DOHH2 (cell line): ENCODE data around the gene MAP3K5.

ENCODE experiments used
- EZH2phosphoT487 ChIP-seq: fragments of 200-600 bp; sonication (generic); IDR thresholded peaks from 2 replicates; pipeline ENCODE4 v1.6.1; 2017; ENCODE audit warnings: borderline replicate concordance, mild to moderate bottlenecking, antibody characterized with exemption, low read length, moderate library complexity, mixed read lengths
- TF ChIP-seq, protein P1 (sequence below): fragments of 200-600 bp; sonication (generic); IDR thresholded peaks from one replicate; pipeline ENCODE4 v1.5.1; 2014; ENCODE audit warnings: antibody characterized with exemption, mild to moderate bottlenecking, low read depth, low read length; ENCODE audit not compliant: poor library complexity, severe bottlenecking

DNA sequence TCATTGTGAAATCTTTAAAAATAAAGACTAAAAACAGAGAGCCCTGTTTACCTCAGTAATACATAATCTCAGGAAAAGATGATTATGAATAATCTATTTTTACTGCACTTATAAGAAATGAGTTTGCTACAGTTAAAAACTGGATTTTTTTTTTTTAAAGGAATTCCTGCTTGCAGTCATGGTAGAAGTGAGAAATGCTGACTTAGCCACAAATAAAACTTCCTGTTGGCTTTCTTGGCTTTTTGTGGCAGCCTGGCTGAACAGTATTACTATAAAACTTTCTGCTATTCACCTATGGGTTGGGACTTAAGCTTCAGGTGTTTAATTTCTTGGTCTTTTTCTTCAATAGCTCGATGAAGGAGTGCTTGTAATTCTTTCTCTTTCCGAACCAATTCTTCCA is 230.1 kb downstream of the MAP3K5 start:
- TF ChIP-seq, protein P1, sequence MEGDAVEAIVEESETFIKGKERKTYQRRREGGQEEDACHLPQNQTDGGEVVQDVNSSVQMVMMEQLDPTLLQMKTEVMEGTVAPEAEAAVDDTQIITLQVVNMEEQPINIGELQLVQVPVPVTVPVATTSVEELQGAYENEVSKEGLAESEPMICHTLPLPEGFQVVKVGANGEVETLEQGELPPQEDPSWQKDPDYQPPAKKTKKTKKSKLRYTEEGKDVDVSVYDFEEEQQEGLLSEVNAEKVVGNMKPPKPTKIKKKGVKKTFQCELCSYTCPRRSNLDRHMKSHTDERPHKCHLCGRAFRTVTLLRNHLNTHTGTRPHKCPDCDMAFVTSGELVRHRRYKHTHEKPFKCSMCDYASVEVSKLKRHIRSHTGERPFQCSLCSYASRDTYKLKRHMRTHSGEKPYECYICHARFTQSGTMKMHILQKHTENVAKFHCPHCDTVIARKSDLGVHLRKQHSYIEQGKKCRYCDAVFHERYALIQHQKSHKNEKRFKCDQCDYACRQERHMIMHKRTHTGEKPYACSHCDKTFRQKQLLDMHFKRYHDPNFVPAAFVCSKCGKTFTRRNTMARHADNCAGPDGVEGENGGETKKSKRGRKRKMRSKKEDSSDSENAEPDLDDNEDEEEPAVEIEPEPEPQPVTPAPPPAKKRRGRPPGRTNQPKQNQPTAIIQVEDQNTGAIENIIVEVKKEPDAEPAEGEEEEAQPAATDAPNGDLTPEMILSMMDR = no peak
- TF ChIP-seq EZH2phosphoT487 = no peak
